HG03354 (cell line): Measurements from ENCODE around the gene NLRP6.
A peak's percentile ranks its signal among the peaks of the same experiment; 100 is the strongest.
"Not testable (repeated sequence)": the region's sequence is repeated elsewhere in the genome, so short reads cannot be mapped to it uniquely, and the experiment has no call there.

ENCODE experiments used
- ATAC-seq: cut with Tn5 transposase; IDR thresholded peaks from one replicate; pipeline ENCODE4 v1.9.1; 2021; ENCODE audit warnings: mild to moderate bottlenecking; ENCODE audit not compliant: unreplicated experiment, poor library complexity, severe bottlenecking

NLRP6 gene

DNA sequence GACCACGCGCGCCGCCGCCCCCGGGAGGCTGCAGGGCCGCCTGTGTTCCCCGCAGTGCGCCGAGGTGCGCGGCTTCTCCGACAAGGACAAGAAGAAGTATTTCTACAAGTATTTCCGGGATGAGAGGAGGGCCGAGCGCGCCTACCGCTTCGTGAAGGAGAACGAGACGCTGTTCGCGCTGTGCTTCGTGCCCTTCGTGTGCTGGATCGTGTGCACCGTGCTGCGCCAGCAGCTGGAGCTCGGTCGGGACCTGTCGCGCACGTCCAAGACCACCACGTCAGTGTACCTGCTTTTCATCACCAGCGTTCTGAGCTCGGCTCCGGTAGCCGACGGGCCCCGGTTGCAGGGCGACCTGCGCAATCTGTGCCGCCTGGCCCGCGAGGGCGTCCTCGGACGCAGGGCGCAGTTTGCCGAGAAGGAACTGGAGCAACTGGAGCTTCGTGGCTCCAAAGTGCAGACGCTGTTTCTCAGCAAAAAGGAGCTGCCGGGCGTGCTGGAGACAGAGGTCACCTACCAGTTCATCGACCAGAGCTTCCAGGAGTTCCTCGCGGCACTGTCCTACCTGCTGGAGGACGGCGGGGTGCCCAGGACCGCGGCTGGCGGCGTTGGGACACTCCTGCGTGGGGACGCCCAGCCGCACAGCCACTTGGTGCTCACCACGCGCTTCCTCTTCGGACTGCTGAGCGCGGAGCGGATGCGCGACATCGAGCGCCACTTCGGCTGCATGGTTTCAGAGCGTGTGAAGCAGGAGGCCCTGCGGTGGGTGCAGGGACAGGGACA is 2.7 kb downstream of the NLRP6 start:
- ATAC-seq: no peak

DNA sequence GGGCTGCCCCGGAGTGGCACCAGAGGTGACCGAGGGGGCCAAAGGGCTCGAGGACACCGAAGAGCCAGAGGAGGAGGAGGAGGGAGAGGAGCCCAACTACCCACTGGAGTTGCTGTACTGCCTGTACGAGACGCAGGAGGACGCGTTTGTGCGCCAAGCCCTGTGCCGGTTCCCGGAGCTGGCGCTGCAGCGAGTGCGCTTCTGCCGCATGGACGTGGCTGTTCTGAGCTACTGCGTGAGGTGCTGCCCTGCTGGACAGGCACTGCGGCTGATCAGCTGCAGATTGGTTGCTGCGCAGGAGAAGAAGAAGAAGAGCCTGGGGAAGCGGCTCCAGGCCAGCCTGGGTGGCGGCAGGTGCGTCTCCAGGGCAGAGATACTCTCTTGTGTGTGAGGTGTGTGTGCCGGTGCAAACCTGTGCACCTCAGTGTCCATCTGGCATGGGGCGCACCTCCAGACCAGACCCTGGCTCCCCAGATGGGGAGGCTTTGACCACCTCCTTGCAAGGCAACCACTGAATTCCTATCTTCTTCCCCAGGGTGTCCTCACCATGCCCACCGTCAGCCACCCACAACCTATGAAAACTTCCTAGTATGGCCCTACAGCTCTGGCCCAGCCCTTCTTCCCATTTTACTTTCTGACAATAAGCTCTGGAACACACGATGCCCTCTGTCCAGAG is 3.4 kb downstream of the NLRP6 start:
- ATAC-seq: no peak

DNA sequence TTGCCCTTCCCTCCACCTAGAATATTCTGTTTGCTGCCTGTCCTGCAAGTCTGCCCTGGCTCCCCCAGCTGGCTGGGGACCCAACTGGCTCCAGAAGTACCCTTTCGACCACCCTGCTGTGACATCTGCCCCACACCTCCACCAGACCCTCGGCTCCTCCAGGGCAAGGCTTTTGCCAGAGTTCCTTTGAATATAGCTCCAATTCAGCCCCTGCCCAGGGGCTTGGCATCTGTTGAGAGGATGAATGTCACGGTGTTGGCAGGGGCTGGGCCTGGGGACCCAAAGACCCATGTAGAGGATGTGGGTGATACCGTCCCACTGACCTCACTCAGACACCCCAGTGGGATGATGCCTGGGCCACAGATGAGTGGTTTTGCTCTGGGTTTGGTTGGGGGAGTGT is 4.0 kb downstream of the NLRP6 start:
- no peak for ATAC-seq

DNA sequence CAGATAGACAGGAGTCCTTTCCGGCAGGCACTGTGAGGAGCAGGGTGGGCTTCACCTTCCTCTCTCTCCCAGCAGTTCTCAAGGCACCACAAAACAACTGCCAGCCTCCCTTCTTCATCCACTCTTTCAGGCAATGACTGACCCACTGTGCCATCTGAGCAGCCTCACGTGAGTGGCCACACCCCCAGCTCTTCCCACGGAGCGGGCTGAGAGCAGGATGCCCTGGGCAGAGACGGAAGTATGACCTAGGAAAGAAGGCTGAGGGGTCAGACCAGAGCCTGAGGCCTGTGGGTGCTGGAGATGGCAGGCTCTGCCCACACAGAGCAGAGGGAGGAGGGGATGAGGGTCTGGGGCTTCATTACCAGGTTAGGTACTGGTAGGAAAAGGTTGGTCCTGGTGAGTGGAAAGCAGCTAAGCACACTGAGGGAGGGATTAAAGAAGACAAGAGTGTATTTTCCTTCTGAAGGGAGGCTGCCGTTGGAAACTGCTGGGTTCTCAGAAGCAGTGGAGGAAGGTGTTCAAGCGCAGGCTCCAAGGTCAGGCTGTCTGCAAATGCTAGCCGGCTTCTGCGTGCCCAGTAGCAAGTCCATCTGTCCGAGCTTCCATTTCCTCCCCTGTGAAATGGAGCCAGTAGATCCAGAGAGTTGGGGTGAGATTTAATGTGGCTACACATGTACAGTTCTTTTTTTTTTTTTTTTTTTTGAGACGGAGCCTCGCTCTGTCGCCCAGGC is 4.6 kb downstream of the NLRP6 start:
- no peak for ATAC-seq

DNA sequence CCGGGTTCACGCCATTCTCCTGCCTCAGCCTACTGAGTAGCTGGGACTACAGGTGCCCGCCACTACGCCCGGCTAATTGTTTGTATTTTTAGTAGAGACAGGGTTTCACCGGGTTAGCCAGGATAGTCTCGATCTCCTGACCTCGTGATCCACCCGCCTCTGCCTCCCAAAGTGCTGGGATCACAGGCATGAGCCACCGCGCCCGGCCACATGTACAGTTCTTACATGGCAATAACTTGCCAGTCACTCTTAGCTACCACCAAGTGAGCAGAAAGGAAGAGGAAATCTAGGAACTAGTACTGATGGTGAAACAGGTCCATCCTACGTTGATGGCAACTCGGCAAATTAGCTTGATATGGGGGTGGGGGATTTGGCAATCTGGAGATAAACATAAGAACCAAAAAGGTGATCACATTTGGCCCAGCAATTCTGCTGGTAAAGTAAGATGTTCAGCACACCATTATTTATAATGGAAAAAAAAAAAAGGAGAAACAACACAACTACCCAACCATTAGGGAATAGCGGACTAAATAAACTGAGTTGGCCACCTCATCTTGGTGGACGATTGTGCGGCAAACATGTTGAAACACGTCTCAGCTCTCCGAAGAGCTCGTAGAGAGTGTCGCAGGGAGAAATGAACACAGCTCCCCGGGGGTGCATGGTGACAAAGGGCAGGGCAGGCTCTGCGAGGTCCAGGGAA is 5.3 kb downstream of the NLRP6 start:
- no peak for ATAC-seq

DNA sequence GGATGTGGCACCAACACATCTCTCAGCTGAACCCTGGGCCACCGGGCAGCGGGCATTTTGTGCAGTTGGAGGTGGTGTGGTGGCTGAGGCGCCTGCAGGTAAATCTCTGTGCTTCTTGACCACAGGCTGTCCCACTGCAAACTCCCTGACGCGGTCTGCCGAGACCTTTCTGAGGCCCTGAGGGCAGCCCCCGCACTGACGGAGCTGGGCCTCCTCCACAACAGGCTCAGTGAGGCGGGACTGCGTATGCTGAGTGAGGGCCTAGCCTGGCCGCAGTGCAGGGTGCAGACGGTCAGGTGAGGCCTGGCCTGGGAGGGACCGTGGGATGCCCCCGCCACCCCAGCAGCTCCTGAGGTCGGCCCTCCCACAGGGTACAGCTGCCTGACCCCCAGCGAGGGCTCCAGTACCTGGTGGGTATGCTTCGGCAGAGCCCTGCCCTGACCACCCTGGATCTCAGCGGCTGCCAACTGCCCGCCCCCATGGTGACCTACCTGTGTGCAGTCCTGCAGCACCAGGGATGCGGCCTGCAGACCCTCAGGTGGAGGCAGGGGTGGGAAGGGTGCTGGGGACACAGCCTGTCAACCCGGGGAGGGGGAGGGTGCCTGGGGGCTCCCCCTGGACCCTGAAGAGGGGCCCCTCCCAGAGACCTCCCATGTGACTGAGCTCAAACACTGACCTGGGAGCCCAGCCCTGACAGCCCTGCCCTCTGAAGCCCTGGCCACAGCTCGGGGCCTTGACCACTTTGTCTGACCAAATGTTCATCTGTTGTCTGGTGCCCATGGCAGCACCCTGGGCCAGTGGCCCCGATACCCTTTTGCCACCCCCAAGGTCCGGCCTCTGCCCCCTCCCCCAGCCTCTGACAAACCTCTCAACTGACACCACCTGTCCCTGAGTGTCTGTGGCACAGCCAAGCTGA is 6.2 kb downstream of the NLRP6 start:
- ATAC-seq: no peak

DNA sequence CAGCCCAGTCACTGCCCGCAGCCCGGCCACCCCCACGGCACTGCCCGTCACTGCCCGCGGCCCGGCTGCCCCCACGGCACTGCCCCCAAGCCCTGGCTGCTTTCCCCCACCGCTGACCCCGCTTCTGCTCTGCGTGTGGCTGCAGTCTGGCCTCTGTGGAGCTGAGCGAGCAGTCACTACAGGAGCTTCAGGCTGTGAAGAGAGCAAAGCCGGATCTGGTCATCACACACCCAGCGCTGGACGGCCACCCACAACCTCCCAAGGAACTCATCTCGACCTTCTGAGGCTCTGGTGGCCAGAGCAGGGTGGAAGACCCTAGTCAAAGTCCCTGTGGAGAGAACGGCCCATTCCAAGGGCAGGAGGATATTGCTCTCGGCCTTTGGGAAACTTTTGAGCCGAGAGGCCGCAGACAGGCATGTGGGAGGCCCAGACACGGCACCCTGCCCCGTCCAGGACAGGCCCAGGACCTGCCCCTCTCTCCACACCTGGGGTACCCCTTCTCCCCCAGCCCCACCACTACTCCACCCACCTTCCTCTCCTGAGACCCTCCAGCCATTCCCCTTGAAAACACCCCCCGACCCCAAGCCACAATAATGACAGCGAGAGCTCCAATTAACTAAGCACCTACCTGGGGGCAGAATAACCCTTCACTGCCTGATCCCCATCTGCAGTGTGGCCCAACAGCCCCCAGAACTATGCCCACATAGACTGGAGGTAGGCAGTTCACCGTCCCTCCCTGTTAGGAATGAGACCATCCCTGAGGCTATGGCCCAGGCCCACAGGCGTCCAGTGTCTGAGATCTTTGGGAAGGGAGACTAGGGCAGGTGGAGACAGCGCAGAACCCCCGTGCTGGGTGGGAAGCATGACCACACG is 7.0 kb downstream of the NLRP6 start:
- ATAC-seq: no peak

DNA sequence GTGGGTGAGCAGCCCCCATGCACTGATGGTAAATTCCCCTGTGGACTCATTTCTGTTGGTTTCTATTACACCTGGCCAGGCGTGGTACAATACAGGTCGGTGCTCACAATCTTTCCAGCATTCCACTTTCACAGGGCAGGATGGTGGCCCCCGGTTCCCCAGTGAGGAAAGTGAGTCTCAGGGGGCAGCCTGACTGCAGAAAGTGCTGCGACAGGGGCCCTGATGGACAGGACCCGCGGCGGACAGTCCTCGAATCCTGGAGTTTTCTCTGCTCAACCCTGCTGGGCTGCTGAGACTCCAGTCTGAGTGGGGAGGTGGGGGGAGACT is 7.7 kb downstream of the NLRP6 start:
- no peak for ATAC-seq

DNA sequence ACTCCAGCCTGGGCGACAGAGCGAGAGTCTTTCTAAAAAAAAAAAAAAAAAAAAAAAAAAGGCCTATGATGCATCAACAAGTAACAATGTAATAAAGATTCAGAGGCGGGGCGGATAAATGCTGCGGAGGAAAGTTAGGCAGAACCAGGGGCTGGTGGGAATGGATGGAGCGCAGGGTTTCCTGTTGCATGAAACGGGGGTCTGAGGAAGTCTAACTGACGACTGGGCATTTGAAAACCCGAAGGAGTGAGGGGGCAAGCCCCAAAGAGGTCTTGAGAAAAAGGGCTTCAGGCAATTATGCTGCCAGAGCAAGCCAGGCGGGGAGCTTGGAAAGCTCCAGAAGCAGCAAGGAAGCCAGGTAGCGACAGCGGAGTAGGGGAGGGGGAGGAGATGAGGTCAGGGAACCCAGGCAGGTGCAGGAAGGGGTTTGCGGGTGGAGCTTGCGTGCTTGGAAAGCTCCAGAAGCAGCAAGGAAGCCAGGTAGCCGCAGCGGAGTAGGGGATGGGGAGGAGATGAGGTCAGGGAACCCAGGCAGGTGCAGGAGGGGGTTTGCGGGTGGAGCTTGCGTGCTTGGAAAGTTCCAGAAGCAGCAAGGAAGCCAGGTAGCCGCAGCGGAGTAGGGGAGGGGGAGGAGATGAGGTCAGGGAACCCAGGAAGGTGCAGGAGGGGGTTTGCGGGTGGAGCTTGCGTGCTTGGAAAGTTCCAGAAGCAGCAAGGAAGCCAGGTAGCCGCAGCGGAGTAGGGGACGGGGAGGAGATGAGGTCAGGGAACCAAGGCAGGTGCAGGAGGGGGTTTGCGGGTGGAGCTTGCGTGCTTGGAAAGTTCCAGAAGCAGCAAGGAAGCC is 9.0 kb downstream of the NLRP6 start:
- ATAC-seq: not testable (repeated sequence)

DNA sequence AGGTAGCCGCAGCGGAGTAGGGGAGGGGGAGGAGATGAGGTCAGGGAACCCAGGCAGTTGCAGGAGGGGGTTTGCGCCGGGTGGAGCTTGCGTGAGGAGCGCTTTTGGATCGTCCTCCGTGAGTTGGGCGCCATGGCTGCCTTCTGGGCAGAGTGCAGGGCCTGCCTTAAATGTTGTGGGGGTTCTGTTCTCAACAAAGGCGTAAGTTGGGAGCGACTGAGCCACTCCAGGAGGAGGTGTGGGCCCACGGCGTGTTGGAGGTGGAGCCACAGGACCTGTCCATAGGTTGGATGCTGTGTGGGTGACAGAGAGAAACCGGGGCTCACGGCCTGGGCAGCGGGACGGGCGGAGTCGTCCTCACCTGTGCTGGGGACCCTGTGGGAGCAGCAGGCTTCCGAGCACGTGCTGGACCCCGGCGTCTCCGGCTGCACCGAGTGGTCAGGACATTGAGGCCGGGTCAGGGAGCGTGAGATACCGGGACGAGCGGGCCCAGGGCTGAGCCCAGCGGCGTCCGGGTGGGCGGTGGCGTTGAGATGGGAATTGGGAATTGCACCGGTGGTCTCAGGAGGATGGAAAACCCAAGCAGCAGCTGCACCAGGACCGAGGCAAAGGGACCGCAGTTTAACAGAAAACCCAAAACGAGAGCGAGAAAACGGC is 9.7 kb downstream of the NLRP6 start:
- no peak for ATAC-seq

DNA sequence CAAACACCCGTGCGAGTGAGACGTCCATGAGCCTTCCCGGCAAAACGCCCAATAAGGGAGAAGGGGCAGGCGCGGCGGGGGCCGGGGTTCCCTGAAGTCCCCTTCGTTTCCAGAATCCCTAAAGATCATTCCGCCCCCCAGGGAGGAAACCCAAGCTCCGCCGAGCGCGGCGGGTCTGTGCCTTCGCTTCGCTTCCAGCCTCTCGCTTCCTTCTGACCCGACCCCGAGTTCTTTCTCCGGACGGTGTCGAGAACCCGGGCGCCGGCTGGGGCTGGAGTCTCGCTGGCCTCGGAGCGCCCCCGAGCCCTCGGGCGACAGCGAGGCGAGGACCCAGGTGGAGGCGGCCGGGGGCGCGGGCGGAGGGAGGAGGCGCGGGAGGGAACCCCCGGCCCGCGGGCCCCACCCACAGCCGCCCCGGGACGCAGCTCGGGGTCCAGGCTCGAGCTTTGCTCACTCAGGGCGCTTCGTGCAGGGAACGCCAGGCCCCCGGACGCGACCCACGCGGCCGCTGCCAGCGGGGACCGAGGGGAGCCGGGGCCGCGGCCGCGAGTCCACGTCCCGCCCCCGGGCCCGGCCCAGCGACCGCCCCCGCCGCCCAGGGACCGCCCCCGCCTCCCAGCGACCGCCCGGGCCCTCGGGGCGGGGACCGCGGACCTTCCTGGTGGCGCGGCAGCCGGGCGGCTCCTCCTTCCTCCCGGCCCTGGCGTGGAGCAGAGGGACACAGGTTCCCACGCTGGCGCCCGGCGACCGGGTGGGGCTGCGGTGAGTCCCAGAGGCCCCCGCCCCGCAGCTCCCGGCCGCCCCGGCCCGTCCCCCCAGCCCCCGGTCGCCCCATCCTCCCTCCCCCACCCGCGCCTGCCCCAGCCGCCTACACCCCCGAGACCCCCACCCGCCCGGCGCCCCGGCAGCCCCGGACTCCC is 10.5 kb downstream of the NLRP6 start, which contains the start of gene PGGHG:
TSS of gene PGGHG (plus strand) at position 649 of the 920 bp plus-strand sequence. CDS start 691 bp downstream, outside the sequence.
- ATAC-seq: peak; percentile 62

DNA sequence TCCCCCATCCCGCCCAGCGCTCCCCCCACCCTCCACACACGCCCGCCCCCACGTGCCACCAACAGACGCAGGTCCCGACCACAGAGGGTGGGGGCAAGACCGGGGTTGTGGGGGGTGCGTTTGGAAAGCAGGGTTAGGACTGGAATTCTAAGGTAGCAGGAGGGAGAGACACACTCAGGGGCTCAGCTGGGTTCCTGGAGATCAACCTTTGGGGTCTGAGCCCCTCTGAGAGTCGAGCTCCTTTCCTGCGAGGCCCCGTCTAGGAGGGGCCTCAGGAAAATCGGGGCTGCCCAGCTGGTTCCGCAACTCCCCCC is 11.1 kb downstream of the NLRP6 start:
- no peak for ATAC-seq

DNA sequence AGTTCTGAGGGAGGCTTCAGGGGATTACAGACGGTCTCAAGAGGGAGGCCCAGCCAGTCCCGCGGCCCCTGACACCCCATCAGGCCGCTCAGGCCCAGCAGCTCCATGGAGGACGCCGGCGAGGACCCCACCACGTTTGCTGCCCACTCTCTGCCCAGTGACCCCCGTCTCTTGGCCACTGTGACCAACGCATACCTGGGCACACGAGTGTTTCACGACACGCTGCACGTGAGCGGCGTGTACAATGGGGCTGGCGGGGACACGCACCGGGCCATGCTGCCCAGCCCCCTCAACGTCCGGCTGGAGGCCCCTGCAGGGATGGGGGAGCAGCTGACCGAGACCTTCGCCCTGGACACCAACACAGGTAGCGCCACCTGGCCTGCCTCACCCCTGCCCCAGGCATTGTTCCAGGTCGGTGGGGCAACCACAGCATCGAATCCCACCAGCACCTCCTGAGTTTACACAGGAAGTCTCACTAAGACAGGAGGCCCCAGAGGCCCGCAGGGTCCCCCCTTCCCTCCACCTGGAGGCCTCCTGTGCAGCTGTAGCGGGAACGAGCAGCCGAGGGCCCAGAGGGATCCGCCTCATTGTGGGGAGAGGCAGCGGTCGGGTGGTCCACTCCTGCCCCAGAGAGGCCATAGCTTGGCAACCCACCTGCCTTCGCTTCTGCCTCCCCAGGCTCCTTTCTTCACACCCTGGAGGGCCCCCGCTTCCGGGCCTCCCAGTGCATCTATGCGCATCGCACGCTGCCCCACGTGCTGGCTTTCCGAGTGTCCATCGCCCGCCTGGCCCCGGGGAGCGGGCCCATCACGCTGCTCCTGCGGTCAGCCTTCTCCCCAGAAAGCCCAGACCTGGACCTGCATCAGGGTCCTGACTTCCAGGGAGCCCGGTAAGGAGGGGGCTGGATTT is 11.8 kb downstream of the NLRP6 start:
- no peak for ATAC-seq

DNA sequence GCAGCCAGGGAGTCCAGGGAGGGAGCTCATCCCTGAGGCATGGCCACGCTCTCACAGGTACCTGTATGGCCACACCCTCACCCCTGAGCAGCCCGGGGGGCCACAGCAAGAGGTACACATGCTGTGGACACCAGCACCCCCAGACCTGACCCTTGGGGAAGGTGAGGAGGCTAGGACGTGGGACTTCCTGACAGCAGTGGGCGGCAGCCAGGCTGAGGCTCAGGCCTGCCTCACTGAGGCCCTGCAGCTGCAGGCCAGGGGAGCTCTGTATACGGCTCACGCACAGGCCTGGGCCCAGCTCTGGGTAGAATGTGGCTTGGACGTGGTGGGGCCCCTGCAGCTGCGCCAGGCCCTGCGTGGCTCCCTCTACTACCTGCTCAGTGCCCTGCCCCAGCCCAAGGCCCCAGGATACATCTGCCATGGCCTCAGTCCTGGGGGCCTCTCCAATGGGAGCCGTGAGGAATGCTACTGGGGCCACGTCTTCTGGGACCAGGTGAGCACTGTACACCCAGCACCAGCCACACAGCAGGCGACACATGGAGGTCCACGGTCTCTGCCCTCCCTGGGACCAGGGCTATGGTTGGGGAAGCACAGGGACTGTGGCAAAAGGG is 12.5 kb downstream of the NLRP6 start:
- no peak for ATAC-seq
